ENCODE measurements around the gene GLRB.

Gene GLRB

GRCh38 chr4:157080605-157081004, 4.7 kb downstream of the GLRB start:
- Mint-ChIP-seq H3K36me3 (ENCODE audit: low read depth) (no peaks in the 10 kb centered on the region), H3K4me1 (ENCODE audit: low read depth) (no peaks in the 10 kb centered on the region)

GRCh38 chr4:157095716-157096115, 19.8 kb downstream of the GLRB start:
- H3K9me3 Mint-ChIP-seq = peaks cover 3% of the 10 kb centered on the region
- no peak overlapping the region for H3K27ac Mint-ChIP-seq
- no peak for DNase-seq (ENCODE audit: low spot score)
- H3K4me3 Mint-ChIP-seq = no peak overlapping the region
- no peaks in the 10 kb centered on the region for H3K27me3 Mint-ChIP-seq (ENCODE audit: low read depth)
- H3K36me3 Mint-ChIP-seq (ENCODE audit: low read depth) = no peaks in the 10 kb centered on the region
- H3K4me1 Mint-ChIP-seq (ENCODE audit: low read depth) = no peaks in the 10 kb centered on the region

More at GRCh38 chr4:157080605-157081004, 4.7 kb downstream of the GLRB start:
- no peak overlapping the region for H3K27ac Mint-ChIP-seq
- H3K4me3 Mint-ChIP-seq = no peak overlapping the region
- no peak for DNase-seq (ENCODE audit: low spot score)
- peaks cover 13% of the 10 kb centered on the region for H3K27me3 Mint-ChIP-seq (ENCODE audit: low read depth)
- H3K9me3 Mint-ChIP-seq = no peaks in the 10 kb centered on the region

- no peak for DNase-seq (ENCODE audit: low spot score)
- no peaks in the 10 kb centered on the region for H3K27me3 Mint-ChIP-seq (ENCODE audit: low read depth)
Measured at GRCh38 chr4:157096439-157096838, 20.5 kb downstream of the GLRB start.

GRCh38 chr4:157099506-157099905, 23.6 kb downstream of the GLRB start:
- Mint-ChIP-seq H3K9me3 (peaks cover 3% of the 10 kb centered on the region), H3K4me3 (no peak overlapping the region), H3K27me3 (ENCODE audit: low read depth) (no peaks in the 10 kb centered on the region), H3K4me1 (ENCODE audit: low read depth) (no peaks in the 10 kb centered on the region), H3K27ac (no peak overlapping the region), H3K36me3 (ENCODE audit: low read depth) (no peaks in the 10 kb centered on the region)
- DNase-seq (ENCODE audit: low spot score) = no peak

More at GRCh38 chr4:157096439-157096838, 20.5 kb downstream of the GLRB start:
- Mint-ChIP-seq H3K36me3 (ENCODE audit: low read depth) (no peaks in the 10 kb centered on the region), H3K9me3 (peaks cover 3% of the 10 kb centered on the region), H3K27ac (no peak overlapping the region), H3K4me3 (no peak overlapping the region), H3K4me1 (ENCODE audit: low read depth) (no peaks in the 10 kb centered on the region)

- Mint-ChIP-seq H3K27ac (no peak overlapping the region), H3K27me3 (ENCODE audit: low read depth) (no peaks in the 10 kb centered on the region), H3K36me3 (ENCODE audit: low read depth) (no peaks in the 10 kb centered on the region), H3K9me3 (no peaks in the 10 kb centered on the region), H3K4me1 (ENCODE audit: low read depth) (no peaks in the 10 kb centered on the region), H3K4me3 (no peak overlapping the region)
- DNase-seq (ENCODE audit: low spot score) = no peak
Measured at GRCh38 chr4:157104541-157104940, 28.6 kb downstream of the GLRB start.

- no peak for DNase-seq (ENCODE audit: low spot score)
- H3K9me3 Mint-ChIP-seq = no peaks in the 10 kb centered on the region
- H3K4me3 Mint-ChIP-seq = no peak overlapping the region
- H3K4me1 Mint-ChIP-seq (ENCODE audit: low read depth) = no peaks in the 10 kb centered on the region
- H3K27ac Mint-ChIP-seq = no peak overlapping the region
- H3K36me3 Mint-ChIP-seq (ENCODE audit: low read depth) = no peaks in the 10 kb centered on the region
- no peaks in the 10 kb centered on the region for H3K27me3 Mint-ChIP-seq (ENCODE audit: low read depth)
Measured at GRCh38 chr4:157114671-157115070, 38.7 kb downstream of the GLRB start.

- Mint-ChIP-seq H3K4me1 (ENCODE audit: low read depth) (no peaks in the 10 kb centered on the region), H3K27ac (no peak overlapping the region), H3K36me3 (ENCODE audit: low read depth) (no peaks in the 10 kb centered on the region), H3K27me3 (ENCODE audit: low read depth) (no peaks in the 10 kb centered on the region), H3K9me3 (no peaks in the 10 kb centered on the region), H3K4me3 (no peak overlapping the region)
- no peak for DNase-seq (ENCODE audit: low spot score)
Measured at GRCh38 chr4:157115613-157116335, 39.8 kb downstream of the GLRB start.

- no peak for DNase-seq (ENCODE audit: low spot score)
- Mint-ChIP-seq H3K27ac (no peak overlapping the region), H3K4me3 (no peak overlapping the region), H3K9me3 (no peaks in the 10 kb centered on the region), H3K4me1 (ENCODE audit: low read depth) (no peaks in the 10 kb centered on the region), H3K27me3 (ENCODE audit: low read depth) (no peaks in the 10 kb centered on the region), H3K36me3 (ENCODE audit: low read depth) (no peaks in the 10 kb centered on the region)
Measured at GRCh38 chr4:157121401-157121800, 45.5 kb downstream of the GLRB start.

- no peak for DNase-seq (ENCODE audit: low spot score)
- H3K27ac Mint-ChIP-seq = no peak overlapping the region
- H3K9me3 Mint-ChIP-seq = no peaks in the 10 kb centered on the region
- no peaks in the 10 kb centered on the region for H3K4me1 Mint-ChIP-seq (ENCODE audit: low read depth)
- no peaks in the 10 kb centered on the region for H3K36me3 Mint-ChIP-seq (ENCODE audit: low read depth)
- H3K27me3 Mint-ChIP-seq (ENCODE audit: low read depth) = no peaks in the 10 kb centered on the region
- H3K4me3 Mint-ChIP-seq = no peak overlapping the region
Measured at GRCh38 chr4:157127571-157127970, 51.6 kb downstream of the GLRB start.

GRCh38 chr4:157128395-157128794, 52.4 kb downstream of the GLRB start:
- H3K9me3 Mint-ChIP-seq = no peaks in the 10 kb centered on the region
- H3K36me3 Mint-ChIP-seq (ENCODE audit: low read depth) = no peaks in the 10 kb centered on the region
- DNase-seq (ENCODE audit: low spot score) = no peak
- H3K4me3 Mint-ChIP-seq = no peak overlapping the region
- no peaks in the 10 kb centered on the region for H3K4me1 Mint-ChIP-seq (ENCODE audit: low read depth)
- H3K27me3 Mint-ChIP-seq (ENCODE audit: low read depth) = no peaks in the 10 kb centered on the region
- H3K27ac Mint-ChIP-seq = no peak overlapping the region

- H3K27me3 Mint-ChIP-seq (ENCODE audit: low read depth) = no peaks in the 10 kb centered on the region
- H3K27ac Mint-ChIP-seq = no peak overlapping the region
- H3K4me1 Mint-ChIP-seq (ENCODE audit: low read depth) = no peaks in the 10 kb centered on the region
- no peaks in the 10 kb centered on the region for H3K36me3 Mint-ChIP-seq (ENCODE audit: low read depth)
- no peak overlapping the region for H3K4me3 Mint-ChIP-seq
- no peak for DNase-seq (ENCODE audit: low spot score)
- H3K9me3 Mint-ChIP-seq = no peaks in the 10 kb centered on the region
Measured at GRCh38 chr4:157141976-157142375, 66.0 kb downstream of the GLRB start.

GRCh38 chr4:157143369-157143768, 67.4 kb downstream of the GLRB start:
- Mint-ChIP-seq H3K27me3 (ENCODE audit: low read depth) (no peaks in the 10 kb centered on the region), H3K27ac (no peak overlapping the region), H3K36me3 (ENCODE audit: low read depth) (no peaks in the 10 kb centered on the region), H3K4me3 (no peak overlapping the region), H3K9me3 (no peaks in the 10 kb centered on the region), H3K4me1 (ENCODE audit: low read depth) (no peaks in the 10 kb centered on the region)
- DNase-seq (ENCODE audit: low spot score) = no peak

GRCh38 chr4:157151711-157152110, 75.8 kb downstream of the GLRB start:
- no peak overlapping the region for H3K4me3 Mint-ChIP-seq
- H3K27ac Mint-ChIP-seq = no peak overlapping the region
- H3K4me1 Mint-ChIP-seq (ENCODE audit: low read depth) = no peaks in the 10 kb centered on the region
- DNase-seq (ENCODE audit: low spot score) = no peak
- no peaks in the 10 kb centered on the region for H3K27me3 Mint-ChIP-seq (ENCODE audit: low read depth)
- peaks cover 10% of the 10 kb centered on the region for H3K9me3 Mint-ChIP-seq
- no peaks in the 10 kb centered on the region for H3K36me3 Mint-ChIP-seq (ENCODE audit: low read depth)

GRCh38 chr4:157165935-157166610, 90.1 kb downstream of the GLRB start:
- Mint-ChIP-seq H3K36me3 (ENCODE audit: low read depth) (no peaks in the 10 kb centered on the region), H3K4me3 (no peak overlapping the region), H3K9me3 (peaks cover 5% of the 10 kb centered on the region), H3K27ac (no peak overlapping the region), H3K27me3 (ENCODE audit: low read depth) (no peaks in the 10 kb centered on the region), H3K4me1 (ENCODE audit: low read depth) (no peaks in the 10 kb centered on the region)
- no peak for DNase-seq (ENCODE audit: low spot score)

Measured in T-helper 2 cell treated with Interferon-gamma antibody and Interleukin-4, amounts not matched to agents 5 μg/mL and 100 μg/mL, for 36 hours (primary cell).